Adrenal gland (tissue), 12 donors: ENCODE results near the gene TFDP1. TPM values are rescaled to one million over a fixed set of nuclear protein-coding genes. Genes with fewer than 3 reads are reported as not detected.

Experiments
- DNase-seq, 7 donors: peaks; one replicate each; pipeline ENCODE4 v3.0.0-alpha.2; 2019 to 2020
- H3K27ac ChIP-seq, 5 donors: fragments of 200-600 bp; sonication (generic) in 4 of 5; 1 replicate in 3 of 5; 2 replicates in 2 of 5; pipeline versions ENCODE4 v1.5.1 to v1.8.0; 2016 to 2020; ENCODE audit warnings: mild to moderate bottlenecking in 1 of 5
- H3K27me3 ChIP-seq: fragments of 200-600 bp; 2 replicates; pipeline ENCODE4 v1.8.0; 2021
- H3K36me3 ChIP-seq, 2 donors: fragments of 200-600 bp; replicated peaks in 1 of 2; 1 replicate in 1 of 2; 2 replicates in 1 of 2; pipeline versions ENCODE4 v1.5.1 to v1.8.0; 2018 to 2022
- H3K4me1 ChIP-seq, 2 donors: fragments of 200-600 bp; replicated peaks in 1 of 2; 1 replicate in 1 of 2; 2 replicates in 1 of 2; pipeline versions ENCODE4 v1.5.1 to v1.8.0; 2018 to 2021
- H3K4me3 ChIP-seq, 4 donors: fragments of 200-600 bp; sonication (generic) in 3 of 4; one replicate each; pipeline ENCODE4 v1.5.1; 2016 to 2018
- H3K9me3 ChIP-seq, 3 donors: fragments of 200-600 bp; sonication (generic) in 1 of 3; replicated peaks in 1 of 3; 1 replicate in 2 of 3; 2 replicates in 1 of 3; pipeline versions ENCODE4 v1.5.1 to v1.8.0; 2016 to 2021
- CTCF ChIP-seq, 6 experiments: fragments of 450-650 bp in 4 of 6; fragments of 200-600 bp in 2 of 6; sonication (generic) in 1 of 6; IDR thresholded peaks; 1 replicate in 5 of 6; 2 replicates in 1 of 6; pipeline versions ENCODE4 v1.5.1 to v1.8.0; 2016 to 2021; ENCODE audit warnings: antibody characterized with exemption in 6 of 6, mild to moderate bottlenecking in 2 of 6, moderate library complexity in 1 of 6
- POLR2A ChIP-seq, 2 donors: fragments of 450-650 bp; IDR thresholded peaks; one replicate each; pipeline ENCODE4 v1.6.1; 2017; ENCODE audit warnings: antibody characterized with exemption in 2 of 2, mild to moderate bottlenecking in 2 of 2, moderate library complexity in 1 of 2
- WGBS, 4 donors: extraction: QIAGEN DNeasy Blood & Tissue Kit in 2 of 4; methylation state at CpG; one replicate each; pipeline versions ENCODE4 v1.1.5 to v1.1.7; 2013 to 2017; 5-methylcytosine and 5-hydroxymethylcytosine counted together
- intact Hi-C, 2 donors: fragments of 100-400 bp; cut with DNase I; formaldehyde crosslinking; loops; one replicate each; pipeline versions ENCODE4 v1.14.1 to v1.15.0; 2022 to 2023
- polyA plus RNA-seq, 3 donors: library from polyadenylated mRNA; stranded (reverse); fragments of 200-250 nt in 2 of 3; fragments of 350-450 nt in 1 of 3; fragmentation: Illumina TruSeq in 1 of 3; extraction: RNeasy Lipid Tissue Mini Kit (QIAGEN cat#74804) in 1 of 3; gene quantifications; one replicate each; pipeline ENCODE4 v1.2.3, GENCODE V29; 2013 to 2014
- total RNA-seq, 9 donors: library from RNA; depleted of rRNA in 4 of 9; stranded (reverse); fragments of >200 nt in 4 of 9; fragments of 120-200 nt in 1 of 9; fragmentation: NEBNext Ultra II Directional in 1 of 9; extraction: Animal tissue kit (Norgen Biotek cat#: 25700) in 1 of 9; gene quantifications; one replicate each; pipeline versions ENCODE4 v1.1.0 to v1.2.4, GENCODE V29; 2013 to 2023
- donor health status: healthy with polysubstance abuse.
- donor health status: Bipolar disorder and iron deficiency.
- donor health status: DM: yes; HTN: yes; CAD: no.
- donor health status: DM: no; HTN: no; CAD: no.
- donor health status: DM: no; HTN: no; CAD: no.
- donor health status: DM: yes; HTN: yes; CAD: no.

TFDP1 gene
- total and polyA plus RNA-seq, 12 donors = 16.5 to 50.0 (median 35.5) TPM

GRCh38 chr13:113558461-113558860, 26.1 kb upstream of the TFDP1 start:
- Histone ChIP-seq H3K4me3 (no peak overlapping the region), H3K36me3 (no peaks in the 10 kb centered on the region), H3K4me1 (no peaks in the 10 kb centered on the region), H3K27ac (no peak overlapping the region), H3K27me3 (no peaks in the 10 kb centered on the region), H3K9me3 (no peaks in the 10 kb centered on the region)
- intact Hi-C loops = no loop called here
- WGBS, 4 donors = 72 to 90% (median 86%) methylated on average over 5 to 6 of the region's 6 CpGs
- TF ChIP-seq POLR2A (IDR thresholded peaks at IDR 0.05) = no peak
- no peak for TF ChIP-seq CTCF (IDR thresholded peaks at IDR 0.05)
- DNase-seq = no peak

GRCh38 chr13:113559061-113559460, 25.5 kb upstream of the TFDP1 start:
- Histone ChIP-seq H3K36me3 (no peaks in the 10 kb centered on the region), H3K27me3 (no peaks in the 10 kb centered on the region), H3K9me3 (no peaks in the 10 kb centered on the region), H3K4me3 (no peak overlapping the region), H3K4me1 (no peaks in the 10 kb centered on the region), H3K27ac (no peak overlapping the region)
- WGBS, 4 donors = 81 to 88% (median 85%) methylated on average over 7 of the region's 7 CpGs
- TF ChIP-seq CTCF (IDR thresholded peaks at IDR 0.05) (no peak), POLR2A (IDR thresholded peaks at IDR 0.05) (no peak)
- DNase-seq = peak in 1 of 7 donors; percentile 21
- intact Hi-C loops = no loop called here

GRCh38 chr13:113559901-113560644, 24.5 kb upstream of the TFDP1 start:
- TF ChIP-seq POLR2A (IDR thresholded peaks at IDR 0.05) = no peak
- no peak for TF ChIP-seq CTCF (IDR thresholded peaks at IDR 0.05)
- 82 to 90% (median 88%) methylated on average over 44 to 56 of the region's 56 CpGs for WGBS, 4 donors
- Histone ChIP-seq H3K36me3 (no peaks in the 10 kb centered on the region), H3K9me3 (no peaks in the 10 kb centered on the region), H3K27ac (no peak overlapping the region), H3K27me3 (no peaks in the 10 kb centered on the region), H3K4me1 (no peaks in the 10 kb centered on the region), H3K4me3 (no peak overlapping the region)
- intact Hi-C loops = loop anchor here in 1 of 2 donors (10.0 kb wide), 1 partner anchor 105 kb away; the partner anchor contains the start of gene ADPRHL1
- peak in 2 of 7 donors; percentile 13 to 39 for DNase-seq

GRCh38 chr13:113560645-113561416, 23.7 kb upstream of the TFDP1 start:
- no peaks in the 10 kb centered on the region for H3K27me3 ChIP-seq
- H3K4me3 ChIP-seq = no peak overlapping the region
- H3K9me3 ChIP-seq = no peaks in the 10 kb centered on the region
- DNase-seq = peak in 2 of 7 donors; percentile 19 to 44
- WGBS, 4 donors = 71 to 85% (median 83%) methylated on average over 12 to 18 of the region's 18 CpGs
- H3K36me3 ChIP-seq = no peaks in the 10 kb centered on the region
- intact Hi-C loops = loop anchor here in 1 of 2 donors (10.0 kb wide), 1 partner anchor 106 kb away; the partner anchor contains the start of gene ADPRHL1
- TF ChIP-seq CTCF (IDR thresholded peaks at IDR 0.05) (no peak), POLR2A (IDR thresholded peaks at IDR 0.05) (no peak)
- H3K27ac ChIP-seq = no peak overlapping the region
- no peaks in the 10 kb centered on the region for H3K4me1 ChIP-seq
